ENCODE results near the gene TTC16.

The TTC16 gene

DNA sequence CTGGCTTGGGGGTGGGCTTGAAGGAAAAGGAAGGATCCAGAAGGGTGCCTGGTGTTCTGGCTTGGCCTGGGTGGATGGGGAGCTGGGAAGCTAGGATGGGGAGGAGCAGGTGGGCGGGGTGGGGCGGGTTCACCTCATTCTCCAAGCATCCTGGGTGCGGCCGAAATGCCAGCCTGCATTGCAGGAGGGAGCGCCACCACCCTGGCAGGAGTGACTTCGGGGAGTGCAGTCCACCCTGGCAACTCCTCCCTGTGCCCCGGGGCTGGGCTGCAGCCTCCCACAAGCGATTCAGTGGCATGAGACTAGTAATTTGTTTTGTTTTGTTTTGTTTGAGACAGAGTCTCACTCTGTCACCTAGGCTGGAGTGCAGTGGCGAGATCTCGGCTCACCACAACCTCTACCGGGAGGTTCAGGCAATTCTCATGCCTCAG lies 5.5 kb downstream of the TTC16 start:
- DNase-seq = no peak

DNA sequence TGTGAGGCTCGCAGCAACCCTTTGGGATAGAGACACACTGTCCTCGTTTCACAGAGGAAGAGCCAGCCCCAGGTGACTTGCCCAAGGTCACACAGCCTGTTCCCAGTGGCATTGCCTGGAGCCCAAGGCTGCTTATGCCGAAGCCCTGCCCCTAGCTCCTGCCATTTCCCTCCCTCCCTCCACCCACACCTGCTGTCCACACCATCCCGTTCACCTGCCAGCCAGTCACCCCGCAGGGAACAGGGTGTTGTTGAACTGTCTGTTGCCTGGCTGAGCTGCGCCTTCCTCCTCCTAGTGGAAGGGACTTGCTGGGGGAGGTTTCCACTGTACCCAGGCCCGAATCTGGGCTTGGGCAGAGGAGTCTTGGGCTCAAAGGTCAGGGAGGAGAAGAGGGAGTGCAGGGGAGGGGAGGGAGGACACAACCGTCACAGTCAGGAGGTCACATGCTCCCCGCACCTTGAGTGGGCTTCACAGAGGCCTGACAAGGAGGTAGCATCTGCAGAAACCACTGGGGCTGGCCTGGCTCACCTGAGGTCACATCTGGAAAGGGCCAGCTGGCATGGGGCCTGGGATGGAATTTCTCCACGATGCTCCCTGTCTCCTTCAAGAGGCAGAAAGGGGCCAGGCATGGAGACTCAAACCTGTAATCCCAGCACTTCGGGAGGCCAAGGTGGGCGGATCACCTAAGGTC lies 6.3 kb downstream of the TTC16 start:
- no peak for DNase-seq

DNA sequence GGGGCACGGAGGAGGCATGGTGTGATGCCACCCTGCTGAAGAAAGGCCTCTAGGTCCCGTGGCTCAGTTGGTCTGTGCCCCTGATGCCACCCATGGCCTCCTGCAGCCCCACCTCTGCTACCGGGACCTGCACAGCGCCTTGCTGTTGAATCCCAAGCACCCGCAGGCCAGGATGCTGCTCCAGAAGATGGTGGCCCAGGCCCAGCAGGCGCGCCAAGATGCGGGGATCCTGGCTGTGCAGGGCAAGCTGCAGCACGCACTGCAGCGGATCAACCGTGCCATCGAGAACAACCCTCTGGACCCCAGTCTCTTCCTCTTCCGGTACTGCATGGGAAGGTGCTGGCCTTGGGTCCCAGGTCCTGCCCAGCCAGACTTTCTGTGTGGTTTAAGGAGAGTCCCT lies 7.1 kb downstream of the TTC16 start:
- no peak for DNase-seq

DNA sequence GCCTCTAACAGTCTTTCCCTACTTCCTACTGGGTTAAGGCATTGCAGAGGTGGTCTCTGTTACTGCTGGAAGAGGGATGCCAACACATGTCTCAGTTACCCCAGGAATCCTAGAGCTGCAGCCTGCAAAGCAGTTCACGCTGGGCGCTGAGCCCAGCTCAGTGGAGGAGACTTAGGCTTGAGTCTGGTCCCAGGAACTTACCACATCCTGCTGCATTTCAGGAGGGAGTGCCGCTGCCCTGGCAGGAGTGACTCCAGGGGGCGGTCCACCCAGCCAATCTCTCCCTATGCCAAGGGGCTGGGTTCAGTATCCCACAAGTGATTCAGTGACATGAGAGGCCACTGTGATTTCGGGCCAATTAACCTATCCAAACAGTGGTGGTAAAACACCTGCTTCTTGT lies 7.6 kb downstream of the TTC16 start:
- no peak for DNase-seq

DNA sequence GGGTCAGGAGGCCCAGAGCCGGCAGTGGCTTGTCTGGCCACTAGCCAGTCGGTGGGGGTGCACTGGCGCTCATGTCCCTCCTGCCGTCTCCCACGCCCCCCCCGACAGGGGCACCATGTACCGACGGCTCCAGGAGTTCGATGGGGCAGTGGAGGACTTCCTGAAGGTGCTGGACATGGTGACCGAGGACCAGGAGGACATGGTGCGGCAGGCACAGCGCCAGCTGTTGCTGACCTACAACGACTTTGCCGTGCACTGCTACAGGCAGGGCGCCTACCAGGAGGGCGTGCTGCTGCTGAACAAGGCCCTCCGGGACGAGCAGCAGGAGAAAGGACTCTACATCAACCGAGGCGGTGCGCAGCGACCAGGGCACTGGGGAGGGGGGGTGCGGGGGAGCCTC lies 8.1 kb downstream of the TTC16 start:
- no peak for DNase-seq

DNA sequence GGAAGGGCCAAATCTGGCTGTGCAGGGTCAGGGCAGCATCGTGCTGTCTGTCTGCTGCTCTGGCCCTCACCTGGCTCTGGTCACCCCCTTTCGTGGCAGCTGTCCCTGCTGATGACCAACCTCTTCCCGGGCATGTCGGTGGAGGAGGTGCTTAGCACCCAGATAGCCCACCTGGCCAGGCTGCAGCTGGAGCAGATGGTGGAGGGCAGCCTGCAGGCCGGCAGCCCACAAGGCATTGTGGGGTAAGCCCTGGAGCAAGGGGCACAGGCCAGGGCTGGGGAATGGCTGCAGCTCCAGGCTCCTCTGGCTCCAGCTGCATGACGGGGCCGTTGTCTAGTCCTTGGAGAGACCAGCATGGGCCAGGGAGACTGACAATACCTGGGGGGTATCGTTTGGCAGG lies 11.0 kb downstream of the TTC16 start:
- no peak for DNase-seq

DNA sequence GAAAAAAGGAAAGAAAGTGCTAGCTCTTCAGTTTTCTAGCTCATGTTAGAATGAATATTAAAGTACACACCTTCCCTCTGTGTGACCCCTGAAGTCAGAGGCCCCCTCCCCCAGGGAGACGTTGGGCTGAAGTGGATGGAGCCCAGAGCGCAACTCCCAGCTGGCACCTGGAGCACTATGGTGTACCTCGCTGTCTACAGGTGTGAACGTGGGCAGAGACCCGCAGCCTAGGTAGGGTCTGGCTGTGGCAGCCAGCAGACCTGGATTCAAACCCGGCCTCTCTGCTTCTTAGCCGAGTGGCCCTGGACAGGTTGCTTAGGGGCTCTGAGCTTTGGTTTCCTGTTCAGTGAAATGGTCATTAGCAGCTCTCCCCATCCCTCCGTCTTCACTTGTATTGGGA lies 12.9 kb downstream of the TTC16 start:
- DNase-seq = no peak

DNA sequence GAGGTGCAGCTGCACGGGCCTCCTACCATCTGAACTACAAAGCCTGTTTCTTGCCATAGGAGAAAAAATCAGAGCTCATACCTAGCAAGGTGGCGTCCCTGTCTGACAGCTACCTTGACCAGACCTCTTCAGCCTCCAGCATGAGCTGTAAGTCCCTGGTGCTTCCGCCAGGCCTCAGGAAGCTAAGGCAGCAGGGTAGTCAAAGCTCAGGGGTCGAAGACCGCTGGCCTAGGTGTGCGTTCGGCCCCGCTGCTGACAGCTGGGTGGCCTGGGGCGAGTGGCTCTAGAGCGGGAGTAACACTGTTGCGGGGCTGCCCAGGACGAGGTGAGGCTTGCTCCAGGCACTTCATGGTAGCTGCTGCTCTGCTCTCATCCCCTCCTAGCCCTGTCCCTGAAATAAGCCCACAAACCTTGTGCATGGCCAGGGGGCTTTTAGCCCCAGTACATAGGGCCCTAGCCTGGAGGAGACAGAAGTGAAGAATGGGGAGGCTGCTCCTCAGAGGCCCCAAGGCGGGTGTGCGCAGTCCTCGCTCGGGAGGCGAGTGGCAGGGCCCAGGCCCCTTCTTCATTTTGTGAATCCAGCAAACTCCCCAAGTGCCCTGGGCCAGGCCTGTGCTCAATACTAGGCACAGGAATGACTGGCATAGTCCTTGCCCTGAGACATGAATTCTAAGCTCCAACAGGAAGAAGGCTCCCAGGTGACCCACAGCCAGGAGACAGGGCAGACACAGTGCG lies 13.8 kb downstream of the TTC16 start:
- no peak for DNase-seq

DNA sequence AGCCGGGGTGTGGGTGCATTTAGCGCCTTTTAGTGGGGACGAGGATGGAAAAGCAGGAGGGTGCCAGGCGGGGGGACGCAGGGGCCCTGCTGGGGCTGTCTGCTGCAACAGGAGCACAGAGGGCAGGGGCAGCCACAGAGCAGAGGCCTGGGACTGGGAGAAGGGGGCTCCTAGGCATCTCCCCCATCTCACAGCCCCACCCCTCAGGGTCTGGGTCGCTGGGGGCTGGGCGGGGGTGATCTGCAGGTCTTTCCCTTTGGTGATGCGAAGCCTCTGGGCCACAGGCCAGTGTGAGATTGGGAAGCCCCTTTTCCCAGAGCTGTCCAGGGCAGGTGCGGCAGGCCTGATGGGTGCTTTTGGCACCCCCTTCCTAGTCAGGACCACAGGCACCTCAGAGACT lies 14.4 kb downstream of the TTC16 start:
- DNase-seq = no peak

DNA sequence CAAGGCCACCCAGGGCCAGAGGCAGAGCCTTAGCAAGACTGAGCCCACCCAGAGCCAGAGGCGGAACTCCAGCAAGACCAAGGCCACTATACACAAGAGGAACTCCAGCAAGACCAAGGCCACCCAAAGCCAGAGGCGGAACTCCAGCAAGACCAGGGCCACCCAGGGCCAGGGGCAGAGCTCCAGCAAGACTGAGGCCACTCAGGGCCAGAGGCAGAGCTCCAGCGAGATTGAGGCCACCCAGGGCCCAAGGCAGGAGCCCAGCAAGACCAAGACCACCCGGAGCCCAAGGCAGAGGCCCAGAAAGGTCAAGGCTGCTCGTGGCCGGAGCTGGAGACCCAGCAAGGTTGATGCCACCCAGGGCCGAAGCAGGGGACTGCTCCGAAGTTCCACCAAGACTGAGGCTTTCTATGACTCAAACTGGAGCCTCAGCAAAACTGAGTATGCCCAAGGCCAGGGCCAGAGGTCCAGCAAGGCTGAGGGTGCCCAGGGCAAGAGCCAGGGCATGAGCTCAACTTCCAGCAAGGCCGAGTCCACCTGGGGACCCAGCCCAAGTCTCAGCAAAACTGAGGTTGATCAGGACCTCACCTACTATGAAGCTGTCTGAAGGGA lies 15.0 kb downstream of the TTC16 start:
- DNase-seq = no peak

DNA sequence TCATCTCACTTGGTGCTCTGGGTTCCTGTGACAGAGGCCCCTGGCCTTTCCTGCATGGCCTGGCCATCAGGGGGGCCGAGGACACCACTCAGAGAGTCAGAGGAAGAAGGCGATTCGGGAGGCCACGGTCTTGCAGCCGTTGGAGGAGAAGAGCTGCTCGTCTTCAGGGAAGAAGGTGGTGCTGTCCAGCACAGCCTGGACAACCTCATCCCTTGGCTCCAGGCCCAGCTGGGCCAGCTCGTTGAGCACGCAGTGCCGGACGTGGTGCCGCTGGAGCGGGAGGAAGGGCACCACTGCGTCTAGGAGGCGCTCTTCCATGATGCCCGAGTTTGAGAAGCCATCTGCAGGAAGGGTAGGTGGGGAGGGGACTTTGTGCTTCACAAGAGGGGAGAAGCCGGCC lies 16.1 kb downstream of the TTC16 start:
- DNase-seq = no peak

DNA sequence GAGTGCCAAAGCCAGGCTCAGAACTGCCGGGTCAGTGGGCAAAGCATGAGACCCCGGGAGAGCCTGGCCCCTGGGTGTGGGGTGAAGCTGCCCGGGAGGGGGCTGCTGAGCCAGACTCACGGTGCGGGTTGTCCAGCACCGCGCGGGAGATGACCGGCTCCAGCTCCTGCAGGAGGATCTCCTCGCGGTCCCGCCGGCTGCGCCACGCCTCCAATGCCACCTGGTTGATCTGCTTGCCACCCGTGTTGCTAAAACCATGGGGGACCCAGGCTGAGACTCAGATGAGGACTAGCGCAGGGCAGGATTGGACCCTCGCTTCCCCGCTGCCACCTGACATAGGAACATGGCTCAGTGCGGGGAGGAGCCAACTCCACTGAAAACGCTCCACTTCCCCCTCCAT lies 16.6 kb downstream of the TTC16 start:
- no peak for DNase-seq

DNA sequence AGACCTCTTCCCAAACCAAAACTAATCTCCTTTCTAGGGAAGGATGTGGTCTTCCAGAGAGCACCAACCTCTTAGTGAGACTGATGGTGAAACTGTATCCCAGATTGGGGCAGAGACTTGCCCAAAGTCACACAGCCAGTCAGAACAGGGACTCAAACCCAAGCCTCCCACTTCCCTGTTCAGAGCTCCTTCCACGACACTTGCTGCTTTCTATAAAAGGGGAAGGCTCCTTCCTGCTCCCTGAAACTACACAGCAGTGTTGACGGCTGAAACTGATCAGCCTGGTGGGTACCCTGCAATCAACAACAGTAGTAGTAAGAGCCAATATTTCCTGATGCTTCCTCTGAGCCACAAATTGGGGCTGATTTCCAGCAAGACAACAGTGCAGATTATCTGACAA lies 17.7 kb downstream of the TTC16 start:
- no peak for DNase-seq

DNA sequence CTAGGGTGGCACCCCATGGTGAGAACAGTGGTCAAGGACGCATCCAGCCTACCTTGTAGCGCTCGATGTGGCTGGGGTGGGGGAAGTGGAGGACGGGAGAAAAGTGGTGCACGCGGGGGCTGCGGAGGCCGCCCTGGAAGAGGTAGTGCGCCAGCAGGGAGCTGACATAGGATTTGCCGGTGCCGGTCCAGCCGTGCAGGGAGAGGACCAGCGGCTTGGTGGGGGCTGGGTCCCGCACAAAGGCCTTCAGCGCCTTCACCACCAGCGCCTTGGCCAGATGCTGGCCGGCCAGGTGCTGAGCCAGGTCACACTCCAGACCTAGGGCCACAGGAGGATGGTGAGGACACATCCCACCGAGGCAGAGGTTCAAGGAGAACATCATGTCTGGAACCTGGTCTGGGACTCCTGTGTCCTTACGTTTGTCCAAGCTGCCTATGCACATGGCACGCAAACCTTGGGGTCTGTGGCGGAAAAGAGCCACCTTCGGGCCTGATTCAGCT lies 18.4 kb downstream of the TTC16 start:
- DNase-seq = no peak

DNA sequence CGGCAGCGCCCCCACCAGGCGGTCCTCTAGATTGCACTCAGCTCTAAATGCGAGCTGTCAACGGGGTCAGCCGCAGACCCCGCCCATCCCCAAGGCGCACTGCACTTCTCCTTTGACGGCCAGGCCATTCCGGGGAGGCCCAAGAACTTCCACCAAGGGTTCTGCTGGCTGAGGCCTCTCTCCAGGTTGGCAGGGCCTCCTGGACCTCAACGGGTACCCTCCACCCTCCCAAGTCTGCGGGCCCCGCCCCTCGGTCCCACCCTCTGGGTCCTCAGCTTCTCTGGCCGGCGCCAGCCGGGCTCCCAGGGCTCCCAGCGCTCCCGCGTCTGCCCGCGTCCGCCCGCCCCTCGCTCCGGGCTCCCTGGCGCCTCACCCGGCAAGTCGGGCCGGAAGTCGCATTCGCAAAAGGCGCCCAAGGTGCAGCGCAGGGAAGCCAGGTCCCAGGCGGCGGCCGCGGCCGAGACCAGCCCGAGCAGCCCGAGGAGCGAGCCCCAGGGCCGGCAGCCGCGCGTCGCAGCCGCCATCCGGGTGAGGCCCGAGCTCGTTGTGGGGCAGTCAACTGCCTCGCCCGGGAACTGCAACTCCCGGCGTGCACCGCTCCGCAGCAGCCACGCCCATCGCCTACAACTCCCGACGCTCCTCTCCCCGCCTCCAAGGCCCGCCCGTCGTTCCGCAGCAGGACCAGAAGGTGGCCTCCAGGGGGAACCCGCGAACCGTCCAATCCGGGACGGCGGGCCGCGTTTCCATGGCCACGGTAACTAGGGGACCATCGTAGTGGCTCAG lies 19.1 kb downstream of the TTC16 start, which contains the start of gene TOR2A:
TOR2A (minus strand) TSS at position 548 of the 783 bp plus-strand sequence; CDS start at position 524, 24 bp downstream.
- peak; percentile 95 to 97 for DNase-seq

DNA sequence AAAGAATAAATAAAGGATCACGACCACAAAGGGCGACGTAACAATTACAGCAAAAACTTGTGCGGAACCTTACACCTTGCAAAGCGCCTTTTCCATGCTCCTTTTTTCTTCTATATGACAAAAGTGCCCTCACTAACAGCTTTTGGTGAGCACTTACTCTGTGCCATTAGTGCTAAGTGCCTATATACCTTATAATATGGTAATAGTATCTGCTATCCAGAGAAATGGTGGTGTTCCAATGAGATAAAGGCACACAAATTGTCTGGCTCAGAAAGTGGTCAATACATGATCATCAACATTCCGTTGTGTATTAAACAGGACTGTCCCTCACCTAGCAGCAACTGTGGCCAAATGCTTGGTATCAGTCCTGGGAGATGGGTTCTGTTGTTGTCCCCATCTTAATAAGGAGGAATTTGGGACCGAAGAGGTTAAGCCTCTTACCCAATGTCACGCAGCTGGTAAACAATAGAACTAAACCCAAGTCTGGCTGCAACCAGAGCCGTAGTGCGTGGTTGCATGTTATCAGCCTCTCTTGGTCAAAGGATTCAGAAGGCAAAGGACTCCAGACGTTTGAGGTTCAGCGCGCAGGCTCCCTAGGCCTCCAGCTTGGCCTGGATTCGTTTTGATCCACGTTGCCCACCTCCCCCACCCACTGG lies 19.8 kb downstream of the TTC16 start:
- no peak for DNase-seq

DNA sequence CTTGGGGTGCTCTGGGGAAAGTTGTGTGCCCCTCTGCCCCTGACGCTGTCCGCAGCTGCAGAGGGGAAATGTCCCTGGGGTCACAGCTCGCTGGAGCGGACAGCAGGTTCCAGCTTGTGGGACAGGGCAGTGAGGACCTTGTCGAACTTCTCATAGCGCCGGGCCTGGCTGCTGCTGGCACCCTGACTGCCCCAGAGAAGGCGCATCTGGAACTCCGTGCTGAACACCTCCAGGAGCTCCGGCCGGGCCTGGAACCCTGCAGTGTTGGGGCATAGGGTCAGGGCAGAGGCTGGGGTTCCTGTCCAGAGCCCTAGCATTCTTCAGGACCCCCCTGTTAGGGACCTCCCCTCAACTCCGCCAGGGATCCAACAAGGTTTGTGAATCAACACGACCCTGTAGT lies 22.8 kb downstream of the TTC16 start:
- no peak for DNase-seq

DNA sequence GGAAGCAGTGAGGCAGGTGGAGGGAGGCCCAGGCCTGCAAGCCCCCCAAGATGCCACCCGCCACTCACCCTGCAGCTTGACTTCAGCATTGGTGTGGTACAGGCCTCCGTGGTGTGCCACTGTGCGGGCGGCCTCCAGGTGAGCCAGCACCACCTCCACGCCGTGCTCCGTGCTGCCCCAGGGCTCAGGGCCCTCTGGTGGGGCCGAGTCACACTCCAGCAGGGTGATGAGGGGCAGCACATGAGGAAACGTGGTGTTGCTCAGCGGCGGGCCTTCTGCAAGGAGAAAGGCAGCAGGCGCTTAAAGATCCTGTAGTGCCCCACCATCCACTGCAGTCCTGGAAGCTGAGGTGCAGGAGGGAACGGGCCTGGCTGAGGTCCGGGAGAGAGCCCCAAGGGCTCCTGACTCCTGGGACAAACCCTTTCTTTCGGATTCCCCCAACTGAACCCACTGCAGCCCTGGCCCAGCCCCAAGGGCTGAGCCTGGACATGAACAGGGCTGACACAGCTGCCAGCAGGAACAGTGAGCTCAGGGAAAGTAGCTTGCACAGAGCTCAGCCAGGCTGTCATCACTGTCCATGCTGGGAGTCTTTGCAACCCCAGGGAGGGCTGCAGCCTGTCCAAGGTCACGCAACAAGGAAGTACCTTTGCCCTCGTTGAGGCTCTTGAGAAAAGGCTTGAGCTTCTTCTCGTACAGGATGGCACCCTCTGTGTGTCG lies 23.9 kb downstream of the TTC16 start:
- no peak for DNase-seq

DNA sequence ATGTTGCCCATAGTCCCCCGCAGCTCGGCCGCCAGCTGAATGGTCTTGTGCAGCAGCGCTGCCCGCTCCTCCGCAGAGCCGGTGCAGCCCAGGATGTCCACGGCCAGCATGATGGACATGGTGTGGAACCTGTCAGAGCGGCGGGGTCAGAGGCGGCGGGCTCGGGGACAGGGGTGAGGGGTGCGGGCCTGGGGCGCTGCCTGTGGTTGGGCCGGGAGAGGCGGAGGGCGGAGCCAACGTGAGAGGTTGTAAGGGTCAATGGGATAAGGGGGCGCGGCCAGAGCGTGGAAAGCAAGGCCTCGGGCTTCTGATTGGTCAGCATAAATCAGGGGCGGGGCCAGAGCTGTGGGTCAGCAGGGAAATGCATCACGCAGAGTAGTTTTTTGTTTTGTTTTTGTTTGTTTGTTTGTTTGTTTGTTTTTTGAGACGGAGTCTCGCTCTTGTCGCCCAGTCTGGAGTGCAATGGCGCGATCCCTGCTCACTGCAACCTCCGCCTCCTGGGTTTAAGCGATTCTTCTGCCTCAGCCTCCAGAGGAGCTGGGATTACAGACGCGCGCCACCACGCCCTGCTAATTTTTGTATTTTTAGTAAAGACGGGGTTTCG lies 26.1 kb downstream of the TTC16 start:
- DNase-seq = no peak

DNA sequence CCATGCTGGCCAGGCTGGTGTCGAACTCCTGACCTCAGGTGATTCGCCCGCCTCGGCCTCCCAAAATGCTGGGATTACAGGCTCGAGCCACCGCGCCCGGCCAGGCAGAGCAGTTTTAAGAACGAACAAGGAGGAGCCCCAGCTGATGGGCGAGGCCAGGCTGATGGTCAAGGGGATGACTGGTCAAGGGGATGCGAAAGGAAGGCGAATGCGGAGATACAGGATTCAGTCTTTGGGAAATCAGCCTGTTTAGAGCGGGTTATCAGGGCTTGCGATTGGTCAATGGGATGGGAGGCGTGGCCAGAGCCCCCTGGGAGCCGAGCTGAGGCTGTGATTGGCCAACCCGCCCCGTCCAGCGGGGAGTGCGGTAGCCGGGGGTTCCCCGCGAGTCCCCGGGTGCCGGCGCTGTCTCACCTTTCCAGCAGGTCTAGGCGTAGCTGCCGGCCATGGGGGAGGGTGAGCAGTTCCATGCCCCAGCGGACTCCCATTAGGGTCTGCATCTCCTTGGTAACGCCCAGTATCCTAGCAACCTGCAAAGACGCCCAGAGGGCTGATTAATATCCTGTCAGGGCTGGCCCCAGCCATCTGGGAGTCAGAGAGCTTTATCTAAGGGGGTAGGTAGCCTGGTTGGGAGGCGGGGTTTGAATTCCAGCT lies 26.7 kb downstream of the TTC16 start:
- no peak for DNase-seq
